GM12878 (cell line): ENCODE measurements around the gene ANK3. TPM values are rescaled to one million over a fixed set of nuclear protein-coding genes. Genes with fewer than 3 reads are reported as not detected.

Experiments
- ATAC-seq: fragments of 200-7000 bp; cut with Tn5 transposase; 3 replicates; pipeline ENCODE4 v1.9.1; 2020; ENCODE audit warnings: mild to moderate bottlenecking, moderate library complexity
- BruUV-seq: library from RNA; stranded (reverse); fragments of 400-500 nt; replicated peaks from 2 replicates; lab custom pipeline; 2021; lab: Mats Ljungman, UMichigan
- CTCF ChIA-PET: fragments of 300-600 bp; sonication (Branson Sonifier 250); formaldehyde crosslinking; extraction: SDS; loops from one replicate; lab custom pipeline; 2021; ENCODE audit warnings: inconsistent platforms; lab: Yijun Ruan, JAX
- POLR2A ChIA-PET: fragments of 350-600 bp; formaldehyde crosslinking; extraction: SDS; loops from one replicate; lab custom pipeline; 2021; ENCODE audit warnings: inconsistent platforms; lab: Charles Lee
- RAD21 ChIA-PET: fragments of 300-600 bp; sonication (Branson Sonifier 250); formaldehyde crosslinking; loops from one replicate; lab custom pipeline; 2023; ENCODE audit warnings: antibody characterized with exemption; ENCODE audit not compliant: unreplicated experiment; lab: Charles Lee
- SMC1A ChIA-PET: fragments of 300-600 bp; sonication (Branson Sonifier 250); formaldehyde crosslinking; loops from one replicate; lab custom pipeline; 2023; ENCODE audit not compliant: unreplicated experiment, uncharacterized antibody; lab: Charles Lee
- DNase-seq: peaks from one replicate; pipeline ENCODE4 v3.0.0-alpha.2; 2011; ENCODE audit warnings: low read depth, low spot score
- FAIRE-seq: peaks from 3 replicates; lab custom pipeline; 2011; peaks lifted over from hg19 to GRCh38; lab: Jason Lieb, UNC
- H2AFZ ChIP-seq: 2 replicates; pipeline ENCODE4 v1.6.0; 2011; ENCODE audit warnings: low read depth, low read length, control low read depth; ENCODE audit not compliant: control insufficient read depth
- H3K27ac ChIP-seq: 2 replicates; pipeline ENCODE4 v1.5.1; 2011; ENCODE audit warnings: control low read depth; ENCODE audit not compliant: control insufficient read depth, insufficient read depth
- H3K27me3 ChIP-seq, 2 experiments: replicated peaks in 1 of 2; 2 replicates each; pipeline versions ENCODE4 v1.6.0 to v1.6.1; 2011; ENCODE audit warnings: low read length in 1 of 2; ENCODE audit not compliant: control insufficient read depth in 2 of 2, insufficient read depth in 2 of 2
- H3K36me3 ChIP-seq, 2 experiments: 2 replicates each; pipeline ENCODE4 v1.5.1; 2011; ENCODE audit warnings: low read length in 1 of 2; ENCODE audit not compliant: control insufficient read depth in 2 of 2, insufficient read depth in 2 of 2
- H3K4me1 ChIP-seq: 2 replicates; pipeline ENCODE4 v1.6.1; 2011; ENCODE audit warnings: mild to moderate bottlenecking, low read length, moderate library complexity, mixed read lengths; ENCODE audit not compliant: control insufficient read depth, insufficient read depth
- H3K4me2 ChIP-seq: 2 replicates; pipeline ENCODE4 v1.6.0; 2011; ENCODE audit warnings: control low read depth; ENCODE audit not compliant: control insufficient read depth, insufficient read depth
- H3K4me3 ChIP-seq: fragments of 200-600 bp; sonication (generic); 2 replicates; pipeline ENCODE4 v1.5.1; 2016
- H3K79me2 ChIP-seq: 2 replicates; pipeline ENCODE4 v1.6.0; 2011; ENCODE audit warnings: low read length; ENCODE audit not compliant: control insufficient read depth, insufficient read depth
- H3K9ac ChIP-seq: 2 replicates; pipeline ENCODE4 v1.8.0; 2011; ENCODE audit warnings: low read length, control low read depth, mixed read lengths; ENCODE audit not compliant: control insufficient read depth, insufficient read depth
- H3K9me3 ChIP-seq: replicated peaks from 3 replicates; pipeline ENCODE4 v1.5.1; 2011; ENCODE audit warnings: mild to moderate bottlenecking, low read length; ENCODE audit not compliant: control insufficient read depth, insufficient read depth
- H4K20me1 ChIP-seq: 2 replicates; pipeline ENCODE4 v1.6.0; 2011; ENCODE audit not compliant: control insufficient read depth, insufficient read depth
- BCL11A ChIP-seq: IDR thresholded peaks from 2 replicates; pipeline ENCODE4 v1.6.1; 2011; ENCODE audit warnings: low read depth, low read length
- EP300 ChIP-seq, 2 experiments: fragments of 150-350 bp in 1 of 2; IDR thresholded peaks; 2 replicates each; pipeline ENCODE4 v1.6.1; 2011 to 2012; ENCODE audit warnings: low read depth in 2 of 2, low read length in 2 of 2, borderline replicate concordance in 1 of 2, improper control_type of control experiment in 1 of 2, inconsistent platforms in 1 of 2; ENCODE audit not compliant: control insufficient read depth in 1 of 2
- FOXM1 ChIP-seq: IDR thresholded peaks from 2 replicates; pipeline ENCODE4 v1.6.1; 2012; ENCODE audit warnings: low read depth, mild to moderate bottlenecking, inconsistent platforms, low read length, moderate library complexity
- IKZF1 ChIP-seq: fragments of 450-650 bp; conservative IDR thresholded peaks from 2 replicates; pipeline ENCODE4 v1.6.1; 2017; ENCODE audit warnings: antibody characterized with exemption, mild to moderate bottlenecking
- KAT2A ChIP-seq: conservative IDR thresholded peaks from 2 replicates; pipeline ENCODE4 v1.6.1; 2011; ENCODE audit warnings: low read depth, low read length; ENCODE audit not compliant: control insufficient read depth
- KLF5 ChIP-seq: fragments of 450-650 bp; IDR thresholded peaks from 2 replicates; pipeline ENCODE4 v1.6.1; 2014; ENCODE audit warnings: mild to moderate bottlenecking; ENCODE audit not compliant: partially characterized antibody
- MEF2A ChIP-seq: IDR thresholded peaks from 2 replicates; pipeline ENCODE4 v1.6.1; 2011; ENCODE audit warnings: low read depth, mild to moderate bottlenecking, low read length, moderate library complexity; ENCODE audit not compliant: insufficient read depth
- MYB ChIP-seq: fragments of 150-350 bp; IDR thresholded peaks from 2 replicates; pipeline ENCODE4 v1.6.1; 2014; ENCODE audit warnings: mild to moderate bottlenecking, low read depth, low read length, borderline replicate concordance
- NR2C1 ChIP-seq: fragments of 450-650 bp; IDR thresholded peaks from 2 replicates; pipeline ENCODE4 v1.6.1; 2017; ENCODE audit warnings: antibody characterized with exemption, mild to moderate bottlenecking, moderate library complexity
- NRF1 ChIP-seq: conservative IDR thresholded peaks from 2 replicates; pipeline ENCODE4 v1.6.1; 2011; ENCODE audit warnings: mild to moderate bottlenecking, low read depth, low read length, improper control_type of control experiment
- RBBP5 ChIP-seq: fragments of 200-600 bp; sonication (generic); conservative IDR thresholded peaks from 2 replicates; pipeline ENCODE4 v1.6.1; 2016
- RELA ChIP-seq: fragments of 450-650 bp; IDR thresholded peaks from 2 replicates; pipeline ENCODE4 v1.8.0; 2014; ENCODE audit warnings: borderline replicate concordance; ENCODE audit not compliant: partially characterized antibody
- RUNX3 ChIP-seq: IDR thresholded peaks from 2 replicates; pipeline ENCODE4 v1.6.1; 2012; ENCODE audit warnings: low read length, inconsistent platforms
- SREBF2 ChIP-seq: IDR thresholded peaks from 2 replicates; pipeline ENCODE4 v1.6.1; 2012; ENCODE audit warnings: mild to moderate bottlenecking, low read length
- SRF ChIP-seq, 2 experiments: IDR thresholded peaks; 2 replicates each; pipeline ENCODE4 v1.6.1; 2011; ENCODE audit warnings: low read depth in 2 of 2, low read length in 2 of 2, mild to moderate bottlenecking in 1 of 2, moderate library complexity in 1 of 2
- ZBED1 ChIP-seq: IDR thresholded peaks from 2 replicates; pipeline ENCODE4 v1.6.1; 2016; ENCODE audit warnings: borderline replicate concordance
- WGBS: methylation state at CpG from one replicate; pipeline ENCODE4 v1.1.6; 2016; ENCODE audit warnings: low lambda C conversion rate; ENCODE audit not compliant: insufficient replicate concordance, insufficient coverage; ENCODE audit errors: missing lambda C conversion rate; 5-methylcytosine and 5-hydroxymethylcytosine counted together
- in situ Hi-C: fragments of 300-500 bp; cut with MboI; formaldehyde crosslinking; loops from 9 replicates; pipeline ENCODE4 v1.14.3; 2018; ENCODE audit warnings: mixed read lengths
- intact Hi-C: fragments of 100-400 bp; cut with micrococcal nuclease; formaldehyde crosslinking; loops from one replicate; pipeline ENCODE4 v1.14.2; 2022; ENCODE audit not compliant: unreplicated experiment
- polyA plus RNA-seq, 11 experiments: library from polyadenylated mRNA; depleted of rRNA in 4 of 11; unstranded in 6 of 11; stranded (reverse) in 5 of 11; fragments of >200 nt; fragmentation: Nextera tagmentation in 4 of 11; fragmentation: Illumina TruSeq in 1 of 11; extraction: Ambion mirVana in 4 of 11; extraction: Trizol in 1 of 11; gene quantifications; 1 replicate in 1 of 11; 2 replicates in 10 of 11; pipeline versions ENCODE4 v1.2.1 to v1.2.3, GENCODE V29; 2011 to 2016; ENCODE audit warnings: inconsistent platforms in 2 of 11, missing spikeins in 2 of 11, low read depth in 1 of 11
- total RNA-seq, 4 experiments: library from RNA; depleted of rRNA in 3 of 4; stranded (reverse); fragments of >200 nt in 3 of 4; fragmentation: Illumina TruSeq in 1 of 4; extraction: Trizol in 1 of 4; gene quantifications; 2 replicates each; pipeline versions ENCODE4 v1.2.1 to v1.2.3, GENCODE V29; 2013 to 2021
- TF ChIP-seq, protein P1 (sequence below): IDR thresholded peaks from 2 replicates; pipeline ENCODE4 v1.6.1; 2012; ENCODE audit warnings: low read length, inconsistent platforms
- TF ChIP-seq, protein P2 (sequence below): IDR thresholded peaks from 2 replicates; pipeline ENCODE4 v1.6.1; 2012; ENCODE audit warnings: low read depth, low read length, improper control_type of control experiment

Gene ANK3
- total and polyA plus RNA-seq, 10 of the 15 experiments (the other 5 are each of a cell fraction or from before 2014, with no cell fraction given) = 0.06 to 0.82 (median 0.20) TPM; not detected in 2

- TF ChIP-seq BCL11A = no peak
- TF ChIP-seq SREBF2 = no peak
- TF ChIP-seq RBBP5 = no peak
- no peak for TF ChIP-seq MYB
- TF ChIP-seq NRF1 = no peak
- no peak for TF ChIP-seq ZBED1
- TF ChIP-seq, protein P1, sequence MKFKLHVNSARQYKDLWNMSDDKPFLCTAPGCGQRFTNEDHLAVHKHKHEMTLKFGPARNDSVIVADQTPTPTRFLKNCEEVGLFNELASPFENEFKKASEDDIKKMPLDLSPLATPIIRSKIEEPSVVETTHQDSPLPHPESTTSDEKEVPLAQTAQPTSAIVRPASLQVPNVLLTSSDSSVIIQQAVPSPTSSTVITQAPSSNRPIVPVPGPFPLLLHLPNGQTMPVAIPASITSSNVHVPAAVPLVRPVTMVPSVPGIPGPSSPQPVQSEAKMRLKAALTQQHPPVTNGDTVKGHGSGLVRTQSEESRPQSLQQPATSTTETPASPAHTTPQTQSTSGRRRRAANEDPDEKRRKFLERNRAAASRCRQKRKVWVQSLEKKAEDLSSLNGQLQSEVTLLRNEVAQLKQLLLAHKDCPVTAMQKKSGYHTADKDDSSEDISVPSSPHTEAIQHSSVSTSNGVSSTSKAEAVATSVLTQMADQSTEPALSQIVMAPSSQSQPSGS = no peak
- TF ChIP-seq NR2C1 = no peak
- TF ChIP-seq RELA = no peak
- no peak for TF ChIP-seq RUNX3
- no peak for TF ChIP-seq IKZF1
- no peak for TF ChIP-seq KAT2A
- TF ChIP-seq MEF2A = no peak
- no peak for TF ChIP-seq KLF5
- TF ChIP-seq, protein P2, sequence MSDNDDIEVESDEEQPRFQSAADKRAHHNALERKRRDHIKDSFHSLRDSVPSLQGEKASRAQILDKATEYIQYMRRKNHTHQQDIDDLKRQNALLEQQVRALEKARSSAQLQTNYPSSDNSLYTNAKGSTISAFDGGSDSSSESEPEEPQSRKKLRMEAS = no peak
- TF ChIP-seq SRF (IDR thresholded peaks at IDR 0.05; ENCODE audit: low read depth in 2 of 2, low read length in 2 of 2) = no peak
- TF ChIP-seq EP300 (IDR thresholded peaks at IDR 0.05; ENCODE audit: borderline replicate concordance in 1 of 2, control insufficient read depth in 1 of 2, low read depth in 2 of 2, low read length in 2 of 2) = no peak
- no peak for TF ChIP-seq FOXM1
- ChIA-PET CTCF (no interaction called here), POLR2A (interaction anchor here (0.7 kb wide), 1 partner anchor 391 kb away, joined by 8 read pairs; no protein-coding TSS in a partner anchor), SMC1A (no interaction called here), RAD21 (no interaction called here)
- no peak for FAIRE-seq
- in situ Hi-C loops = no loop called here
- intact Hi-C loops = no loop called here
- WGBS = 71% methylated on average over 3 of the region's 3 CpGs
- no peaks in the 10 kb centered on the region for H3K4me1 ChIP-seq
- H2AFZ ChIP-seq = no peak overlapping the region
- no peaks in the 10 kb centered on the region for H3K9me3 ChIP-seq
- no peak overlapping the region for H3K4me3 ChIP-seq
- no peaks in the 10 kb centered on the region for H3K79me2 ChIP-seq
- no peaks in the 10 kb centered on the region for H3K36me3 ChIP-seq
- no peak overlapping the region for H3K4me2 ChIP-seq
- no peak for ATAC-seq
- no peak for DNase-seq
- no peaks in the 10 kb centered on the region for H4K20me1 ChIP-seq
- H3K27ac ChIP-seq = no peak overlapping the region
- H3K9ac ChIP-seq = no peak overlapping the region
- H3K27me3 ChIP-seq = 0 out of 4 replicates have a peak, but pooled peaks cover 0 to 3% of the 10 kb centered on the region in 2 experiments
- BruUV-seq = no TSS peak
Observed at GRCh38 chr10:60000747-60001146, 388.9 kb downstream of the ANK3 start.
